GM18858 (cell line): ENCODE measurements around the gene VPS8.

Experiments
- ATAC-seq: cut with Tn5 transposase; IDR thresholded peaks from one replicate; pipeline ENCODE4 v1.9.1; 2021; ENCODE audit not compliant: unreplicated experiment

The VPS8 gene

DNA sequence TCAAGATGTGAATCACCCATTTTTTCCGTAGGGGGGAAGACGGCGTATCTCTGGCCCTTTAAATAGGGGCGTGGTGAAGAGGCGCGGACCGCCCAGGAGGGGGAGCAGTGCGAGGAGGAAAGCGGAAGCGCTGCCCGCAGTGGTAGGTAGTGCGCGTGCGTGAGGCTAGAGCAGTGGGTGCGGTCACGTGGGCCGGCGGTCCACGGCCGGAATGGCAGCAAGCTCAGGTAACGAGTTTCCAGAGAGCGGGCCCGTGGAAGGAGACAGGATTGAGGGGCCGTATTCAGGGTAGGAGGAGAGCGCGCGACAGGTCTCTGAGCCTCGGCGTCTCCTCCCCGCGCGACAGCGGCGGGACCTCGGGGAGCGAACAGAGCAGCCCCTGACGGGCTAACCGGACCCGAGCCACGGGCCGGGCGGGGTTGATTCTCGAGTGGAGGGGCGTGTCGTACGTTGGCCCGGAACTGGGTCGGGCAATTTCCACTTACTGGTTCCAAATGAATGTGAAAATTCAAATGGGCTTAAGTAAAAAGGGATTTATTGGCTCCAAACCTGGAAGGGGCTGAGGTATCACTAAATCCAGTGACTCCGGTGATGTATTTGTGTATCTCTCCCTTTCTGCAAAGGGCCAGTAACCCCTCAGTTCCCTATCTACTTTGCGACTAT, at the start of gene VPS8:
Gene VPS8 (plus strand): TSS at position 168 of the 663 bp plus-strand sequence. CDS start 12,467 bp downstream, outside the sequence.
- peak; percentile 67 for ATAC-seq

DNA sequence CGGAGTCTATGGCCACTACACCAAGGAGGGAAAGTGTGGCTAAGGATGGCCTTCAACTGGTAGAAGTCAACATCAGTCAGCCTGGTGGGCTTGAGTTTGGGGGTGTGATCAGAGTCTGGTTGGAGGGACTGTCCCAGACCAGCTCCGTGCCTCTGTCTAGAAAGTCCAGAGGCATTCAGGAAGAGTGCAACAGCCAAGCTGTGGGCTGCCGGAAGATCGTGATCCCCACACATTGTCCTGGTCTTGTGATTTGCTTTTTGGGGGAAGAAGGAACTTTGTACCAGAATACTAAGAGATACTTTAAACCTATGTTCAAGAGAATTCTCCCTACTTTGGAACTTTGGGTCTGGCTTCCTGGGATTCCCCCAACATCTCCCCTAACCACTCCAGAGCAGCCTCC, 47.8 kb upstream of the VPS8 start:
- no peak for ATAC-seq

DNA sequence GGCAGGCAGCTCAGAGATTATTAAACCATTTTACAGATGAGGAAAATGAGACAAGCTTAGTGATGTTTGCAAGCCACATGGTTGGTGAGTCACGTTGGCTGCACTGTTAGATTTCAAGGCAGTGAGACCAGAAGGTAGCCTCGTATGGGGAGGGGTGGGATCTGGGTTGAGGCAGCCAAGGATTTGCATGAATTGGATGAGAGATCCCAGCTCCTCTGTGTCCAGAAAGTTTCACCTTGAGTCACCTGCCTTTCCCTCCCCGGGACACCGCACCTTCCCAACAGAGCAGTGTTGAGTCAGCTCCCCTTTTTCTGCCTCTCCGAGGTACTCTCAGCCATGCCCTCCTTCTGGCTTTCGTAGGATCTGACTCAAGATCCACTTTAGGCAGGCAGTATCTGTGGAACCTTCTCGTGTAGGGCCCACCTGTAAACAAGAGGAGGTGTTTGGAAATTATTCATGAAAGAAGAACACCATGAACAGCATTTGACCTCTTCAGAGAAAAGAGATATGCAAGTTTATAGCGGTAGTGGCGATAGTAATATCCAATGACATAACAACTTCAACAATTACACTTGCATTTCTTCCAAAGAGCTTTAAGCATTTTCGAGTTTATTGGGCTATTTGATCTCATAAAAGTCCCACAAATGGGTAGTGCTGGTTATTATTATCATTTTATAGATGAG, 46.8 kb upstream of the VPS8 start:
- ATAC-seq: no peak

- peak; percentile 51 for ATAC-seq
These were observed 46.3 kb upstream of the VPS8 start for GRCh38 chr3:184765730-184766074.

- ATAC-seq: no peak
These were observed 45.3 kb upstream of the VPS8 start for GRCh38 chr3:184766555-184767261.

DNA sequence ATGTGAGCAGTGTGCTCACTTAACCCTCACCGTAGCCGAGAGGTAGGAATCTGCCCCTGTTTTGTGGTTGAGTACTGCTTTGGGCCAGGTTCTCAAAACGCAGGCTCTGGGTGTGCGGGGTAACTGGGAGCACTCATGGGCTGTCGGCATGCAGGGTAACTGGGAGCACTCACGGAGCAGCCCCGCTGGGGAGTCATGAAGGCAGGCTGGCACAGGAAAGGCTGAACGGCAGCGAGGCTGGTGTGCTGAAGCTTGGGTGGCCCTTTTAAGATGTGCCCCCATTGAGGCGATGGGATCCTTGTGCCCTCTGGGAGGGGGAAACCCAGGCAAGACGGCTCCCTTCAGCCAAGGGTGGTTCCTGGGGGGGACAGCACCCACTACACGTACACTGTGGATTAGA, 44.6 kb upstream of the VPS8 start:
- no peak for ATAC-seq

GRCh38 chr3:184769382-184770170, 42.4 kb upstream of the VPS8 start:
- ATAC-seq: no peak

DNA sequence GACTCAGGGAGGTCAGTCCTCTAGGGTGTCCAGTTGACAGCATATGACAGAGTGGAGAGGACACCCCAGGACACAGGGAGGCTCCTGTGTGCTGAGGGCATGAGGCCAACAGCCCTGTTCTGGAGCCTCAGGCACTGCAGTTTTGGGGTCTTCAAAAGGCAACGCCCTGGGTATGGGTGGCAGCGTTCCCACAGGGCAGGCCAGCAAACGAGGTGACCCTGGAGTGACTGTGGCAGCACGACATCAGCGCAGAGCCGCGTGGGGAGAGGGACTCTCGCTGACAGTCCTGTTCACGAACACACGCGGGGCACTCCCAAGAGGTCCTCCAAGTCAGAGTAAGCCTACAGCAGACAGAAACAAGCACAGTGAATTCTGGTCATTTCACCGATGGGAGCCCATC, 41.4 kb upstream of the VPS8 start:
- no peak for ATAC-seq

DNA sequence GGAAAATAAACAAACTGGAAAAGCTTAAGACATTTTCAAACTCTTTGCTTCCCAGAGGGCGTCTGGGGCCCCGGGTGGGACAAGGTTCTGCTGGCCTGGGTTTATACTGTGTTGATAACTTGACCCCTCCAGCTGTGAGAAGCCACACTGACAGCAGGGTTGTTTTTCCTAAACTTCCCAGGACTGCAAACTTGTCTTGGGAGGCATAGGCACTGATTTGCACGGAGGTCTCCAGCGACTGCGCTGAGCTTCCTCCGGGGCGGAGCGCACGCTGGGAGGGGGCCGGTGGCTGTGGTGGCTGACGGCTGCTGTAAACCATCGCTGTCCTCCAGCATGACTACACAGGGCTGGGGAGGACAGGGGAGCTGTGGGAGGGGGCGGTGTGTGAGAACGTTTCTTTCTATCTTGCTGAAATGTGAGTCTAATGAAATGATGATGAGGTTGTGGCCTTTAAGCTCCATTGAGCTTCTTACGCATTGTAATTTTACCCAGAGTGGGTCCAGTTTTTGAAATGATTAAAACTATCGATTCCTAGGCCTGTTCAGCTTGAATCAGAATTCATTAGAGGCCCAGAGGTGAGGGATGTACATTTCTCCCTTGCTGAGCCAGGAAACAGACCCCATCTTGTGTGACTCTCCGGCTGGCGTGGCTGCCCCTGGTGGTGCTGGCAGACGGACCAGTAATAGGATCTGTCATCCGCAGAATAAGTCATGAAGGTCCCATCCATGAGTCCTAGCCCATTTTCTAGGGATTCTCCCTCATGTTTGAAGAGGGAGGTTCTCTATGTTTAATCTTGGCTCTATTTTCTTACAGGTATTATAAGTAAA, 40.5 kb upstream of the VPS8 start:
- no peak for ATAC-seq

GRCh38 chr3:184772667-184773272, 39.2 kb upstream of the VPS8 start:
- ATAC-seq: no peak

DNA sequence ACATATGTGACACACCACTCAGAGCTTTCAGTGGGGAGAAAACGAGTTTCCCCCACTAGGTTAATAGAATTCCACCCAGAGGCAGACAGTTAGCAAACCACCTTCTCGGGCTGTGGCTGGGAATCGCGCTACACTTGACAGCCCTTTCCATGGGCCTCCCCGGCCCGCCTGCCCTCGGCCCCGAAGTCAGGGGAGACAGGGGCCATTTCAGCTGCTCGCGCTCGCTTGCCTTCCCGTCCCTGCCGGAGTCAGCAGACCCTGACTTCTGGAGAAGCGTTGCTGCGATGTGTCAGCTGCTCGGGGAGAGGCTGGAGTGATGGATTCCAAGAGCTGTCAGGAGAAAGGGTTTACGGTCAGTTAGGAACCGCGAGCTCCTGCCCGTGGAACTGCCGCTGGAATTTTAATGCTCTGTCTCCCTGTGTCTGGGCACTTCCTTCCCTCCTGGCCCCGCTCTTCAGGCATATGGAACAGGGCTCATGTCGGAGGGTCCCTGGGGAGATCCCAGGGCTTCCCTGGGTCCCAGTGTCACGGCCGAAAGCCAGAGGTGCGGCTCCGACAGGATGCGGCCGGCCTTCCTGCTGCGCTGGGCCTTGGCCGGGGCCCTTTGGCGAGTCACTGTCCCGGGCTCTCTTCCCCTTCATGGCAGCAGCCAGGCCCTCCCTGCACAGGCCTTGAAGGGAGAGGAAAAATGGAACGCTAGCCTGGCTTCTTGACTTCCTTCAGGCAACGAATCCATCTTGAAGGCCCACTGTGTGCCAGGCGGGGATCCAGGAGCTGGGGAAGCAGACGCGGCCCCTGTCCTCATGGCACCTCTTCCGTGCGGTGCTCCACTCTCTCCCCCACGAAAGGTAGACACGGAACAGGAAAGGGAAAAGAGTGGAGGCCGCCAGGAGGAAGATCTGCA, 38.4 kb upstream of the VPS8 start:
- ATAC-seq: no peak

DNA sequence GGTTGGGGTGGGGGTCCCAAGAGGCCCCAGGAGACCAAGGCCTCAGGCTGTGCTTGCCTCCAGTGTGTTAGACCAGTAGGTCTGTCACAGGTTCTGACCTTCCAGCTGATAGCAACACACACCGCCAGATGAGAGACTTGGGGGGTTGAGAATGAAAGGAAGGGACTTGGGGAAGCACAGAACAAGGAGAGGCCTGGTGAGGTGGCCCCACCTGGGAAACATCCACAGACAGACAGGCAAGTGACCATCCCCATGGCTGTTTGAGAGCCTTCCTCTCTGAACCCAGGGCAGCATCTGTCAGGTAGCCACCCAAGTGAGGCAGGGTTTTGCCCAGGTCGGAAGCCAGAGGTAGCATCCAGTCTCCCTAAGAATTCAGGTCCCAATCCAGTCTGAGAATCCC, 35.0 kb upstream of the VPS8 start:
- ATAC-seq: no peak

DNA sequence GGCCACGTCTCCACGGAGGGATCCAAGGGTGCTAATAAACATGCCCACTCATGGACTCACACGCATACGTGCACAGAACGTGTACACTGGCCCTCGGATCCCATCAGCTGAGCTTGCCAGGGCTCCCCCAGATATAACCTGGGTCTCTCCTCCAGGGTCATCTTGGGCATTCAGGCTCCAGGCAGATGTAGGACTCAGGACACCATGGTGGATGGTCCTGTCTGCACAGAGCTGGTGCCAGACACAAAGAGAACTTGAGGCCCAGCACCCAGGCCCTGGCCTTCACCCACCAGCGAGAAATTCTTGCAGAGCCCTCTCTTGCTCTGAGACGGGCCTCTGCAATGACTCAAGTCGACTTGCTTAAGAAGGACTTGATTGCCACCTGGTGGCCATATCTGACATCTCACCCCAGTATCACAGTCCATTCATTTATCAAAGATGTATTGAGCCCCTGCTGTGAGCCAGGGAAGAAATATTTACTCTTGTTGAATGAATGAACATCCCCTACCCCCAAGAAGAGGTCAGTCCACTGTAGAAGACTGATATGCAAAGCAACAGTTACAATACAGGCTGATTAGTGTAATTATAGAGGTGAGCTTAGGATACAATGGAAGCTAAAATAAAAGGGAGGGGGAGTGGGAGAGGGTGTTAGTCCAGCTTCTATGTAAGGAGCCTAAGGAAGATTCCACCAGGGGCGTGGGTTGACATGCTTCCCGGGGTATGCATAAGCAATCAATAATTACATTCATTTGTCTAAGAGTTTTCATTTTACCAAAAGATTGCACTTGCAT, 34.2 kb upstream of the VPS8 start:
- no peak for ATAC-seq

DNA sequence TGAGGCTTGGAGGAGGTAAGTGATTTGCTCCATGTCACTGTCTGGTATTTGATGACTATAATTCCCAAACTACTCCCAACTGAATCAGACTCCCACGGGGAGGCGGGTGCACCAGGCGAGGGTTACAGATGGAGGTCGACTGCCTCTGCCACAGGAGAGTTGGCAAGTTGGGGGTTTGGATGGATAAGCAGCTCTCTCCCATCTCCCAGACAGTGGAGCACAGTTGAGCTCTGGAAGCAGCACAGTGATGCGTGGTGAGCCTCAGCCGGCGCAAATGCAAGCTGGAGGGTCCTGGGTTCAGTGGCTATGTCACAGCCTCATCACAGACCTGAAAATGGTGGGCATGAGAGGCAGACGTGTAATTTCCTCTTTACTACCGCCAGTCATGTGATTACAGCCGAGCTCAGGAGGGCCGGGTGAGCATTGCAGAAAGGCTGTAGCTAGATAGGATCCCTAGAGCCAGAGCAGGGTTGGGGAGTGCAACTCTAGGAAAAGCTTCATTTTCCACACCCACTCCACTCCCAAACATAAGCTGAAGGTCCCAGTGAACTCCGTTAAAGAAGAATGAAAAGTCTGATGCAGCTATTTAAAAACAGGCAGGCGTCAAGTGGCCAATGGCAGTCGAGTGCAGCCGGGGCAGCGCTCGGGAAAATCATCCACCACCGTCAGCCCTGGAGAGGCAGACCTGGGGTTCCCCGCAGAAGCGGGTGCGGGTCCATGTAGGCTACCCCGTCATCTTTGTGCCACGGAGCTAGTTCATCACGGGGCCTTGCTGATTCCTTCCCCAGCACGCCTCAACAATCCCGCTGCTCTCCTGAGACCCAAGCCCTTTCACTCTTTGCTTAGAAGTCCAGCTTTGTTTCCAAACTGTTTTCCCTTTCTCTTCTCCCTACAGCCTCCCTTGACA, 33.3 kb upstream of the VPS8 start:
- ATAC-seq: no peak

- no peak for ATAC-seq
These were observed 30.9 kb upstream of the VPS8 start for GRCh38 chr3:184780981-184781515.

DNA sequence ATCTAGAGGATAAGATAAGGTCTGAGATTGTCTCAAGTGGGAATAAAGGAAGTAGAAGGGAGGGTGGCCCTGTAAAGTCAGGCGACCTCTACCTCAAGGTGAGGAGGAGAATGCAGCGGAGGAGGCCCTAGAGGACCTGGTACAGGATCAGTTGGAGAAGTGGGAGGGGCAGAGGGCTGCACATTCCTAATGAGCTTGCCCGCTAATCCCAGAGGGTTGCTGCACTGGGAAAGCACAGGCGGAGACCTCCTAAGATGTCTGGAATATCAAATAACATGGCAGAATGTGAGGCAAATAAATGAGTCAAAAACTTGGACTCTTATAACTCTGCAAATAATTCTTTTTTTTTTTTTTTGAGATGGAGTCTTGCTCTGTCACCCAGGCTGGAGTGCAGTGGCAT, 30.2 kb upstream of the VPS8 start:
- no peak for ATAC-seq

DNA sequence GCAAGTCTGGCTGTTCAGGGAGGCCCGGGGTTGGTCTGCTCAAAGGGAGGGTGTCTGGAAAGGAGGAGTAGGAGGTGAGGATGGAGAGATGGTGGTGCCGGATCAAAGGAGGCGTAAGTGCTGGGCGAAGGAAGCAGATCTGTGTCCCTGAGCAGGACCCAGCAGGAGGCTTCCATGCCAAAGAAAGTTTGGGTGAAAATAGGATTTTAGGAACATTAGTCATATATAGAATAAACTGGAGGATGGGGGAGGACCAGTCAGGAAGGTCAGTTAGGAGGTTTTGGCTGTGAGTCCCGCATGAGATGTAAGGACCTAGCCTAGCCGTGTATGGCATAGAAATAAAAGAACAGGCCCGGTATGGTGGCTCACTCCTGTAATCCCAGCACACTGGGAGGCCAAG, 28.6 kb upstream of the VPS8 start:
- no peak for ATAC-seq
